Prostate gland (tissue), 2 donors: ENCODE data around the gene RPAP2.
A peak's percentile ranks its signal among the peaks of the same experiment; 100 is the strongest.

ENCODE experiments used
- POLR2A ChIP-seq: fragments of 450-650 bp; IDR thresholded peaks from one replicate; pipeline ENCODE4 v1.6.1; 2016; ENCODE audit warnings: antibody characterized with exemption, mild to moderate bottlenecking
- POLR2AphosphoS5 ChIP-seq: sonication (generic); formaldehyde crosslinking; IDR thresholded peaks from one replicate; pipeline ENCODE4 v1.6.1; 2017; ENCODE audit warnings: antibody characterized with exemption
- TF ChIP-seq, protein P1 (sequence below), 4 experiments: fragments of 200-600 bp in 2 of 4; fragments of 450-650 bp in 2 of 4; sonication (generic) in 2 of 4; IDR thresholded peaks; 1 replicate in 3 of 4; 2 replicates in 1 of 4; pipeline ENCODE4 v1.5.1; 2016 to 2019; ENCODE audit warnings: antibody characterized with exemption in 4 of 4, mild to moderate bottlenecking in 2 of 4, moderate library complexity in 2 of 4

DNA sequence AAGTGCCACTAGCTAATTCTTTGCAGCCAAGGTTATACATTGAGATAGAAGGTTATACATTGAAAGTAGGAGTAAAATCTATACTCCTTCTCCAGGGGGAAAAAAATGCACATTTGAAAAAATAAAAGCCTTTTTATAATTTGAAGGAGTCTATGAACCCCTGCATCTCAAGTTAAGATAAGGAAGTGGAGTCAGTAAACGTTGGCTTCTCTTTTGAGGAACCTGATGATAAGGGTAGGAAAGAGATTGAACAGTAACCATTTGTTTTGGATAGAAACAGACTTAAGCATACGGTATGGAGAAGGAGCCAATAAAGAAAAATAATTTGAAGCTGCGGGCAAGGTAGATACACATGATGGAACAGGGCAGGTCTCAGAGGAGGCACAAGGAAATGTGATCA lies 64.1 kb downstream of the RPAP2 start:
- TF ChIP-seq POLR2A = no peak
- TF ChIP-seq, protein P1, sequence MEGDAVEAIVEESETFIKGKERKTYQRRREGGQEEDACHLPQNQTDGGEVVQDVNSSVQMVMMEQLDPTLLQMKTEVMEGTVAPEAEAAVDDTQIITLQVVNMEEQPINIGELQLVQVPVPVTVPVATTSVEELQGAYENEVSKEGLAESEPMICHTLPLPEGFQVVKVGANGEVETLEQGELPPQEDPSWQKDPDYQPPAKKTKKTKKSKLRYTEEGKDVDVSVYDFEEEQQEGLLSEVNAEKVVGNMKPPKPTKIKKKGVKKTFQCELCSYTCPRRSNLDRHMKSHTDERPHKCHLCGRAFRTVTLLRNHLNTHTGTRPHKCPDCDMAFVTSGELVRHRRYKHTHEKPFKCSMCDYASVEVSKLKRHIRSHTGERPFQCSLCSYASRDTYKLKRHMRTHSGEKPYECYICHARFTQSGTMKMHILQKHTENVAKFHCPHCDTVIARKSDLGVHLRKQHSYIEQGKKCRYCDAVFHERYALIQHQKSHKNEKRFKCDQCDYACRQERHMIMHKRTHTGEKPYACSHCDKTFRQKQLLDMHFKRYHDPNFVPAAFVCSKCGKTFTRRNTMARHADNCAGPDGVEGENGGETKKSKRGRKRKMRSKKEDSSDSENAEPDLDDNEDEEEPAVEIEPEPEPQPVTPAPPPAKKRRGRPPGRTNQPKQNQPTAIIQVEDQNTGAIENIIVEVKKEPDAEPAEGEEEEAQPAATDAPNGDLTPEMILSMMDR (IDR thresholded peaks at IDR 0.05) = no peak
- TF ChIP-seq POLR2AphosphoS5 = peak; percentile 17
